H1 (cell line): Measurements from ENCODE around the gene PLCB1. TPM values are rescaled to one million over a fixed set of nuclear protein-coding genes. Genes with fewer than 3 reads are reported as not detected.

Experiments
- CTCF ChIA-PET: fragments of 300-600 bp; sonication (Branson Sonifier 250); formaldehyde crosslinking; loops from one replicate; lab custom pipeline; 2021; ENCODE audit not compliant: partially characterized antibody; lab: Charles Lee
- POLR2A ChIA-PET: fragments of 300-600 bp; sonication (Branson Sonifier 250); formaldehyde crosslinking; loops from one replicate; lab custom pipeline; 2021; ENCODE audit warnings: inconsistent platforms; ENCODE audit not compliant: partially characterized antibody; lab: Charles Lee
- DNase-seq, 2 experiments: peaks; one replicate each; pipeline versions ENCODE4 v3.0.0 to v3.0.0-alpha.2; 2010 to 2022; ENCODE audit warnings: low spot score in 2 of 2, low read depth in 1 of 2, mixed read lengths in 1 of 2
- FAIRE-seq: peaks from 2 replicates; lab custom pipeline; 2011; peaks lifted over from hg19 to GRCh38; lab: Jason Lieb, UNC
- H2AFZ ChIP-seq: 2 replicates; pipeline ENCODE4 v1.8.1; 2012; ENCODE audit warnings: low read length, inconsistent platforms
- H2AK5ac ChIP-seq: 2 replicates; pipeline ENCODE4 v1.6.1; 2013; ENCODE audit warnings: low read depth, low read length
- H2BK120ac ChIP-seq: replicated peaks from 2 replicates; pipeline ENCODE3; 2013; ENCODE audit warnings: low read depth, low read length, inconsistent platforms
- H2BK12ac ChIP-seq: 2 replicates; pipeline ENCODE4 v1.6.1; 2013; ENCODE audit warnings: low read depth, low read length
- H2BK15ac ChIP-seq: 2 replicates; pipeline ENCODE4 v1.6.1; 2013; ENCODE audit warnings: low read length
- H2BK20ac ChIP-seq: 2 replicates; pipeline ENCODE4 v1.6.1; 2013; ENCODE audit warnings: low read length
- H2BK5ac ChIP-seq: 2 replicates; pipeline ENCODE4 v1.6.1; 2013; ENCODE audit warnings: low read depth, low read length
- H3K14ac ChIP-seq: 2 replicates; pipeline ENCODE4 v1.6.1; 2013; ENCODE audit warnings: inconsistent platforms; ENCODE audit not compliant: insufficient read length
- H3K18ac ChIP-seq: 2 replicates; pipeline ENCODE4 v1.6.1; 2013; ENCODE audit warnings: low read length; ENCODE audit errors: extremely low read depth
- H3K23ac ChIP-seq: 2 replicates; pipeline ENCODE4 v1.6.1; 2013; ENCODE audit warnings: inconsistent platforms; ENCODE audit not compliant: insufficient read length
- H3K23me2 ChIP-seq: 2 replicates; pipeline ENCODE4 v1.6.1; 2013; ENCODE audit warnings: low read depth, low read length
- H3K27ac ChIP-seq: 2 replicates; pipeline ENCODE4 v1.6.1; 2011; ENCODE audit warnings: low read depth, low read length, inconsistent platforms
- H3K27me3 ChIP-seq, 4 experiments: replicated peaks in 1 of 4; 1 replicate in 1 of 4; 2 replicates in 3 of 4; pipeline versions ENCODE4 v1.6.1 to v1.8.1; 2011 to 2013; ENCODE audit warnings: low read length in 3 of 4, mild to moderate bottlenecking in 3 of 4, inconsistent platforms in 2 of 4, mixed read lengths in 2 of 4, moderate library complexity in 1 of 4; ENCODE audit not compliant: control insufficient read depth in 3 of 4, insufficient read depth in 3 of 4; ENCODE audit errors: extremely low read depth in 1 of 4
- H3K36me3 ChIP-seq, 4 experiments: 2 replicates each; pipeline versions ENCODE4 v1.6.1 to v1.8.1; 2011 to 2013; ENCODE audit warnings: mild to moderate bottlenecking in 4 of 4, low read length in 3 of 4, moderate library complexity in 2 of 4, control low read depth in 1 of 4, inconsistent platforms in 1 of 4; ENCODE audit not compliant: insufficient read depth in 4 of 4, control insufficient read depth in 2 of 4
- H3K4ac ChIP-seq: replicated peaks from 2 replicates; pipeline ENCODE3; 2013; ENCODE audit warnings: low read length, low read depth, mixed read lengths, inconsistent platforms; ENCODE audit not compliant: insufficient read length
- H3K4me1 ChIP-seq, 4 experiments: replicated peaks in 1 of 4; 1 replicate in 1 of 4; 2 replicates in 3 of 4; pipeline versions ENCODE4 v1.6.1 to v1.8.1; 2011 to 2013; ENCODE audit warnings: low read length in 3 of 4, inconsistent platforms in 2 of 4, mixed read lengths in 1 of 4; ENCODE audit not compliant: insufficient read depth in 4 of 4, control insufficient read depth in 3 of 4
- H3K4me2 ChIP-seq, 2 experiments: 2 replicates each; pipeline versions ENCODE4 v1.6.1 to v1.8.1; 2011 to 2013; ENCODE audit warnings: low read depth in 2 of 2, low read length in 2 of 2, control low read depth in 1 of 2, inconsistent platforms in 1 of 2, mild to moderate bottlenecking in 1 of 2; ENCODE audit not compliant: insufficient read depth in 1 of 2
- H3K4me3 ChIP-seq, 4 experiments: fragments of 200-600, 300-600 bp in 1 of 4; sonication (generic), shearing (Covaris generic), sonication (Bioruptor Twin) in 1 of 4; 2 replicates each; pipeline versions ENCODE4 v1.5.1 to v1.8.1; 2011 to 2016; ENCODE audit warnings: low read length in 4 of 4, low read depth in 3 of 4, control low read depth in 2 of 4, inconsistent platforms in 2 of 4, mild to moderate bottlenecking in 2 of 4, mixed read lengths in 1 of 4, moderate library complexity in 1 of 4; ENCODE audit not compliant: insufficient read depth in 2 of 4; ENCODE audit errors: extremely low read depth in 1 of 4
- H3K56ac ChIP-seq: replicated peaks from 2 replicates; pipeline ENCODE3; 2013; ENCODE audit warnings: low read depth, mild to moderate bottlenecking, mixed read lengths, low read length, inconsistent platforms; ENCODE audit not compliant: insufficient read length
- H3K79me1 ChIP-seq: 2 replicates; pipeline ENCODE4 v1.6.1; 2013; ENCODE audit warnings: low read depth, low read length, control low read depth
- H3K79me2 ChIP-seq, 2 experiments: 2 replicates each; pipeline versions ENCODE4 v1.6.1 to v1.8.1; 2012 to 2013; ENCODE audit warnings: low read length in 2 of 2, mild to moderate bottlenecking in 2 of 2, inconsistent platforms in 1 of 2; ENCODE audit not compliant: insufficient read depth in 2 of 2, control insufficient read depth in 1 of 2
- H3K9ac ChIP-seq, 4 experiments: replicated peaks in 1 of 4; 1 replicate in 1 of 4; 2 replicates in 3 of 4; pipeline versions ENCODE4 v1.6.1 to v1.8.1; 2011 to 2013; ENCODE audit warnings: low read depth in 3 of 4, low read length in 3 of 4, control low read depth in 2 of 4, mild to moderate bottlenecking in 2 of 4, moderate library complexity in 2 of 4, inconsistent platforms in 1 of 4; ENCODE audit errors: extremely low read depth in 1 of 4
- H3K9me3 ChIP-seq, 2 experiments: 2 replicates each; pipeline versions ENCODE4 v1.6.1 to v1.8.1; 2012 to 2013; ENCODE audit warnings: mild to moderate bottlenecking in 2 of 2, moderate library complexity in 2 of 2, control low read depth in 1 of 2, inconsistent platforms in 1 of 2, low read depth in 1 of 2, low read length in 1 of 2, mixed read lengths in 1 of 2; ENCODE audit not compliant: insufficient read depth in 2 of 2
- H4K20me1 ChIP-seq, 2 experiments: replicated peaks in 1 of 2; 2 replicates each; pipeline versions ENCODE3 to v1.8.1; 2011 to 2013; ENCODE audit warnings: inconsistent platforms in 2 of 2, low read length in 2 of 2, mild to moderate bottlenecking in 1 of 2; ENCODE audit not compliant: insufficient read depth in 2 of 2, control insufficient read depth in 1 of 2
- H4K5ac ChIP-seq: 2 replicates; pipeline ENCODE4 v1.6.1; 2013; ENCODE audit warnings: low read length, low read depth, mixed read lengths, inconsistent platforms; ENCODE audit not compliant: insufficient read length
- H4K8ac ChIP-seq: 2 replicates; pipeline ENCODE4 v1.8.0; 2013; ENCODE audit warnings: mild to moderate bottlenecking, moderate library complexity, low read length, inconsistent platforms; ENCODE audit not compliant: insufficient read depth; ENCODE audit errors: extremely low read depth
- H4K91ac ChIP-seq: replicated peaks from 2 replicates; pipeline ENCODE3; 2013; ENCODE audit warnings: low read length, mixed read lengths, inconsistent platforms; ENCODE audit not compliant: insufficient read length
- ATF3 ChIP-seq: IDR thresholded peaks from 2 replicates; pipeline ENCODE4 v1.6.1; 2011; ENCODE audit warnings: low read depth, mild to moderate bottlenecking, low read length; ENCODE audit not compliant: insufficient read depth
- BRCA1 ChIP-seq: IDR thresholded peaks from 2 replicates; pipeline ENCODE4 v1.6.1; 2012; ENCODE audit warnings: low read depth, low read length, improper control_type of control experiment
- CBX5 ChIP-seq: fragments of 300-800, 300-1000 bp; sonication (generic); IDR thresholded peaks from 2 replicates; pipeline ENCODE4 v1.7.1; 2016; ENCODE audit warnings: antibody characterized with exemption, low read length, low read depth
- CHD1 ChIP-seq: IDR thresholded peaks from 2 replicates; pipeline ENCODE4 v1.6.1; 2012; ENCODE audit warnings: low read depth, low read length, improper control_type of control experiment
- E2F6 ChIP-seq: IDR thresholded peaks from 2 replicates; pipeline ENCODE4 v1.6.1; 2012; ENCODE audit warnings: inconsistent platforms
- EGR1 ChIP-seq: IDR thresholded peaks from 2 replicates; pipeline ENCODE4 v1.6.1; 2011; ENCODE audit warnings: low read depth, low read length, borderline replicate concordance
- HDAC2 ChIP-seq, 2 experiments: fragments of 300-600 bp in 1 of 2; sonication (generic) in 1 of 2; IDR thresholded peaks; 2 replicates each; pipeline ENCODE4 v1.6.1; 2011 to 2012; ENCODE audit warnings: low read depth in 2 of 2, low read length in 2 of 2, mild to moderate bottlenecking in 2 of 2, moderate library complexity in 2 of 2, borderline replicate concordance in 1 of 2, inconsistent platforms in 1 of 2
- KDM1A ChIP-seq: fragments of 200-600, 300-600 bp; sonication (generic); IDR thresholded peaks from 2 replicates; pipeline ENCODE4 v1.7.1; 2016; ENCODE audit warnings: mild to moderate bottlenecking, low read length, borderline replicate concordance
- RNF2 ChIP-seq: fragments of 200-900, 300-1000 bp; sonication (generic); IDR thresholded peaks from 2 replicates; pipeline ENCODE4 v1.7.1; 2016; ENCODE audit warnings: borderline replicate concordance, low read depth, mild to moderate bottlenecking, antibody characterized with exemption, low read length; ENCODE audit not compliant: poor library complexity, severe bottlenecking; ENCODE audit errors: missing control alignments
- SIN3A ChIP-seq, 2 experiments: IDR thresholded peaks in 1 of 2; conservative IDR thresholded peaks in 1 of 2; 2 replicates each; pipeline ENCODE4 v1.6.1; 2011 to 2012; ENCODE audit warnings: low read length in 2 of 2, improper control_type of control experiment in 1 of 2, low read depth in 1 of 2, mild to moderate bottlenecking in 1 of 2
- SIX5 ChIP-seq: IDR thresholded peaks from 2 replicates; pipeline ENCODE4 v1.6.1; 2011; ENCODE audit warnings: mild to moderate bottlenecking, low read depth, low read length
- TAF7 ChIP-seq: optimal IDR thresholded peaks from 2 replicates; pipeline ENCODE3; 2011; ENCODE audit warnings: low read depth, mild to moderate bottlenecking, inconsistent platforms, low read length, moderate library complexity, borderline replicate concordance
- whole genome bisulfite sequencing, 2 experiments: shearing (Covaris generic) in 1 of 2; methylation state at CpG; one replicate each; pipeline versions ENCODE4 v1.1.6 to v1.1.7; 2013 to 2015; ENCODE audit warnings: low lambda C conversion rate in 2 of 2, mixed read lengths in 2 of 2, inconsistent platforms in 1 of 2, low coverage in 1 of 2, missing lambda C conversion rate in 1 of 2; ENCODE audit not compliant: insufficient replicate concordance in 2 of 2, insufficient coverage in 1 of 2, insufficient read length in 1 of 2; ENCODE audit errors: extremely low coverage in 1 of 2, missing lambda C conversion rate in 1 of 2; 5-methylcytosine and 5-hydroxymethylcytosine counted together
- polyA plus RNA-seq, 7 experiments: library from polyadenylated mRNA; depleted of rRNA in 3 of 7; stranded (reverse) in 5 of 7; unstranded in 2 of 7; fragments of >200 nt in 5 of 7; fragments of 200-250 nt in 2 of 7; gene quantifications; 1 replicate in 5 of 7; 2 replicates in 1 of 7; 4 replicates in 1 of 7; pipeline versions ENCODE4 v1.2.1 to v1.2.3, GENCODE V29; 2011 to 2013; ENCODE audit warnings: missing spikeins in 2 of 7, mixed read lengths in 2 of 7
- total RNA-seq: library from RNA; stranded (reverse); fragmentation: NEBNext Ultra II Directional; extraction: Animal tissue kit (Norgen Biotek cat#: 25700); gene quantifications from 2 replicates; pipeline ENCODE4 v1.2.1, GENCODE V29; 2021

Gene PLCB1
- total and polyA plus RNA-seq, 2 of the 8 experiments (the other 6 are each of a cell fraction or from before 2014, with no cell fraction given): 2.6 to 9.1 TPM

- Histone ChIP-seq H3K36me3 (no peaks in the 10 kb centered on the region), H3K79me2 (no peaks in the 10 kb centered on the region), H3K23me2 (no peaks in the 10 kb centered on the region), H2BK20ac (no peak overlapping the region), H3K18ac (no peak overlapping the region), H2BK5ac (no peak overlapping the region), H2BK15ac (no peak overlapping the region), H3K14ac (no peak overlapping the region), H4K8ac (no peak overlapping the region), H2AK5ac (no peak overlapping the region), H3K56ac (no peak overlapping the region), H3K27me3 (no peaks in the 10 kb centered on the region), H3K9ac (no peak overlapping the region), H4K91ac (no peak overlapping the region), H3K4me3 (no peak overlapping the region), H2BK120ac (no peak overlapping the region), H3K23ac (no peak overlapping the region), H3K79me1 (no peaks in the 10 kb centered on the region), H3K9me3 (no peaks in the 10 kb centered on the region), H3K4me2 (no peak overlapping the region), H3K4ac (no peak overlapping the region), H3K4me1 (no peaks in the 10 kb centered on the region), H2BK12ac (no peak overlapping the region), H2AFZ (no peak overlapping the region), H3K27ac (no peak overlapping the region), H4K5ac (no peak overlapping the region), H4K20me1 (no peaks in the 10 kb centered on the region)
- FAIRE-seq (no peak), DNase-seq (no peak)
- ChIA-PET POLR2A (no interaction called here), CTCF (no interaction called here)
- WGBS, 2 experiments: 100% methylated on average over 1 of the region's 1 CpG; no CpG with 5 or more reads in 1 of the 2 experiments
- no peak for TF ChIP-seq BRCA1
- no peak for TF ChIP-seq E2F6
- no peak for TF ChIP-seq TAF7
- TF ChIP-seq ATF3: no peak
- no peak for TF ChIP-seq KDM1A
- no peak for TF ChIP-seq SIX5
- no peak for TF ChIP-seq RNF2
- no peak for TF ChIP-seq CHD1
- TF ChIP-seq HDAC2 (IDR thresholded peaks at IDR 0.05; ENCODE audit: borderline replicate concordance in 1 of 2, low read depth in 2 of 2, low read length in 2 of 2): no peak
- no peak for TF ChIP-seq CBX5
- no peak for TF ChIP-seq SIN3A (conservative IDR thresholded peaks at IDR 0.05 in 1 of 2, IDR thresholded peaks at IDR 0.05 in 1 of 2; ENCODE audit: low read depth in 1 of 2, low read length in 2 of 2)
- no peak for TF ChIP-seq EGR1
Measured at GRCh38 chr20:8352486-8352885, 220.4 kb downstream of the PLCB1 start.
